NB4 (cell line): ENCODE results near the gene ZNF592.

Experiments used
- DNase-seq: peaks from one replicate; pipeline ENCODE4 v3.0.0; 2010; ENCODE audit warnings: low read depth
- H3K4me3 ChIP-seq: one replicate; pipeline ENCODE4 v1.5.1; 2011; ENCODE audit warnings: mild to moderate bottlenecking, low read depth, low read length, moderate library complexity
- MYC ChIP-seq: IDR thresholded peaks from 2 replicates; pipeline ENCODE4 v1.6.1; 2011; ENCODE audit warnings: low read depth, low read length
- POLR2A ChIP-seq: IDR thresholded peaks from 2 replicates; pipeline ENCODE4 v1.6.1; 2011; ENCODE audit warnings: mild to moderate bottlenecking; ENCODE audit not compliant: insufficient read length; ENCODE audit errors: extremely low read depth
- TF ChIP-seq, protein P1 (sequence below): IDR thresholded peaks from 2 replicates; pipeline ENCODE4 v1.6.1; 2011; ENCODE audit warnings: low read depth, low read length
- TF ChIP-seq, protein P2 (sequence below): IDR thresholded peaks from one replicate; pipeline ENCODE4 v1.5.1; 2012; ENCODE audit warnings: low read depth, low read length

ZNF592 gene, protein sequence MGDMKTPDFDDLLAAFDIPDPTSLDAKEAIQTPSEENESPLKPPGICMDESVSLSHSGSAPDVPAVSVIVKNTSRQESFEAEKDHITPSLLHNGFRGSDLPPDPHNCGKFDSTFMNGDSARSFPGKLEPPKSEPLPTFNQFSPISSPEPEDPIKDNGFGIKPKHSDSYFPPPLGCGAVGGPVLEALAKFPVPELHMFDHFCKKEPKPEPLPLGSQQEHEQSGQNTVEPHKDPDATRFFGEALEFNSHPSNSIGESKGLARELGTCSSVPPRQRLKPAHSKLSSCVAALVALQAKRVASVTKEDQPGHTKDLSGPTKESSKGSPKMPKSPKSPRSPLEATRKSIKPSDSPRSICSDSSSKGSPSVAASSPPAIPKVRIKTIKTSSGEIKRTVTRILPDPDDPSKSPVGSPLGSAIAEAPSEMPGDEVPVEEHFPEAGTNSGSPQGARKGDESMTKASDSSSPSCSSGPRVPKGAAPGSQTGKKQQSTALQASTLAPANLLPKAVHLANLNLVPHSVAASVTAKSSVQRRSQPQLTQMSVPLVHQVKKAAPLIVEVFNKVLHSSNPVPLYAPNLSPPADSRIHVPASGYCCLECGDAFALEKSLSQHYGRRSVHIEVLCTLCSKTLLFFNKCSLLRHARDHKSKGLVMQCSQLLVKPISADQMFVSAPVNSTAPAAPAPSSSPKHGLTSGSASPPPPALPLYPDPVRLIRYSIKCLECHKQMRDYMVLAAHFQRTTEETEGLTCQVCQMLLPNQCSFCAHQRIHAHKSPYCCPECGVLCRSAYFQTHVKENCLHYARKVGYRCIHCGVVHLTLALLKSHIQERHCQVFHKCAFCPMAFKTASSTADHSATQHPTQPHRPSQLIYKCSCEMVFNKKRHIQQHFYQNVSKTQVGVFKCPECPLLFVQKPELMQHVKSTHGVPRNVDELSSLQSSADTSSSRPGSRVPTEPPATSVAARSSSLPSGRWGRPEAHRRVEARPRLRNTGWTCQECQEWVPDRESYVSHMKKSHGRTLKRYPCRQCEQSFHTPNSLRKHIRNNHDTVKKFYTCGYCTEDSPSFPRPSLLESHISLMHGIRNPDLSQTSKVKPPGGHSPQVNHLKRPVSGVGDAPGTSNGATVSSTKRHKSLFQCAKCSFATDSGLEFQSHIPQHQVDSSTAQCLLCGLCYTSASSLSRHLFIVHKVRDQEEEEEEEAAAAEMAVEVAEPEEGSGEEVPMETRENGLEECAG (N-terminal part only)

DNA sequence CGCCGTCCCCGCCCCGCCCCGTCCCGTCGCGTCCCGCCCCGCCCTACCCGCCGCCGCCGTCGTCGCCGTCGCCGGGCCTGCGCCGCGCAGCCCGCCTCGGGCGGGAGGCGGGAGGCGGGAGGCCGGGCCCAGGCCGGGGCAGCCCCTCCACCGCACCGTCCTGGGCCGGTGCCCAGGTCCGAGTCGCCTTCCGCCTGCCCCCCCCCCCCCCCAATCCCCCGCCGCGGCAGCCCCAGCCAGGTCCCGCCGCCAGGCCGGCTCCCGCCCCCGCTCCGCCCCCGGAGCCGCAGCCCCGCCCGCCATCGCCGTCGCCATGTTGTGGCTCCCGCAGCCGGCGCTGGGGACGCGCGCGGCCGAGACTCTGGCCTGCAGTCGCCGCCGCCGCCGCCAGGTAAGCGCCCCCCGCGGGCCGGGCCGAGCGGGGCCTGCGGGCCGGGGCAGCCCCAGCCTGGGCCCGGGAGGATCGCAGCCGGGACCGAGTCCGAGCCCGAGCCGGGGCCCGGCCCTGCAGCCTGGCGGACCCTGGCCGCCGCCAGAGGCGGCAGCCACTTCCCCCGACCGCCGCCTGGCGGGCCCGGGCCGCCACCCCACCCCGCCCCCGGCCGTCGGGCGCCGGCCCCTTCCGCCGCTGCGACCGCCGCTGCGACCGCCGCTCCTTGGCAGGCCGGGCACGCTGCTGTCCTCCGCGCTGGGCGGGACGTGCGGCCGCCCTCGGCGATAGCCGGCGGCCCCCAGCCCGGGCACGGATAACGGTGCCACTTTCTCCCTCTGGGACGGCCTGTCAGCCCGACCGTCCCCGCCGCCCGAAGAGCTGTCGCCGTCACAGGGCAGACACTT is at the start of gene ZNF592:
Gene ZNF592, plus strand, starts transcription at position 319 of the 837 bp plus-strand sequence. CDS start 34,084 bp downstream, outside the sequence.
- peak within 1 kb of the TSS; percentile 99 for H3K4me3 ChIP-seq
- TF ChIP-seq MYC (no peak), POLR2A (peak; percentile 37)
- DNase-seq: peak; percentile 89

DNA sequence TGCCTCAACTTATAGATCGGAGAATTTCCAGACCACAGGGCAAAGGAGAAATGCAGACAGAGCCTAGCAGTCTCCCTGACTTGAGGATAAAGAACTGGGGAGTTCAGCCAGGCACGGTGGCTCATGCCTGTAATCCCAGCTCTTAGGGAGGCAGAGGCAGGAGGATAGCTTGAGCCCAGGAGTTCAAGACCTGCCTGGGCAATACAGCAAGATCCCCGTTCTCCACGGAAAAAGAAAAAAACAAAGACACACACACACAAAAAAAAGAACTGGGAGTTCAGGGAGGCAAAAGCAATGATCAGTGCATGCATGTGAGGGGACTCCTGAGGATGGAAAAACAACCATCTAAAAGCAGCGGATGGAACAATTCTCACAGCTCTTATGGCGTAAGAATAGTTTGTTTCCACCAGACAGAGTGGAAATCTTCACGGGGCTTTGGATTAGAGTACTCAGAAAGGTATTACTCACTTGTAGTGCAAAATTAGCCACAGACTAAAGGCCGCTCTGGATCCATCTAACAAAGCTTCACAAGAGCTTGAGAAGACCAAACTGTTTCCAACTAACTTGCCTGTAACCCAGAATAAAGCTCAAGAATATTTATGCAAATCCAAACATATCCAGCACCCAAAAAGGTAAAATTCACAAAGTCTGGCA is 48.7 kb upstream of the ZNF592 start:
- no peak for DNase-seq
- TF ChIP-seq MYC: no peak
- TF ChIP-seq POLR2A: no peak
- TF ChIP-seq, protein P1, sequence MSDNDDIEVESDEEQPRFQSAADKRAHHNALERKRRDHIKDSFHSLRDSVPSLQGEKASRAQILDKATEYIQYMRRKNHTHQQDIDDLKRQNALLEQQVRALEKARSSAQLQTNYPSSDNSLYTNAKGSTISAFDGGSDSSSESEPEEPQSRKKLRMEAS: no peak
- TF ChIP-seq, protein P2, sequence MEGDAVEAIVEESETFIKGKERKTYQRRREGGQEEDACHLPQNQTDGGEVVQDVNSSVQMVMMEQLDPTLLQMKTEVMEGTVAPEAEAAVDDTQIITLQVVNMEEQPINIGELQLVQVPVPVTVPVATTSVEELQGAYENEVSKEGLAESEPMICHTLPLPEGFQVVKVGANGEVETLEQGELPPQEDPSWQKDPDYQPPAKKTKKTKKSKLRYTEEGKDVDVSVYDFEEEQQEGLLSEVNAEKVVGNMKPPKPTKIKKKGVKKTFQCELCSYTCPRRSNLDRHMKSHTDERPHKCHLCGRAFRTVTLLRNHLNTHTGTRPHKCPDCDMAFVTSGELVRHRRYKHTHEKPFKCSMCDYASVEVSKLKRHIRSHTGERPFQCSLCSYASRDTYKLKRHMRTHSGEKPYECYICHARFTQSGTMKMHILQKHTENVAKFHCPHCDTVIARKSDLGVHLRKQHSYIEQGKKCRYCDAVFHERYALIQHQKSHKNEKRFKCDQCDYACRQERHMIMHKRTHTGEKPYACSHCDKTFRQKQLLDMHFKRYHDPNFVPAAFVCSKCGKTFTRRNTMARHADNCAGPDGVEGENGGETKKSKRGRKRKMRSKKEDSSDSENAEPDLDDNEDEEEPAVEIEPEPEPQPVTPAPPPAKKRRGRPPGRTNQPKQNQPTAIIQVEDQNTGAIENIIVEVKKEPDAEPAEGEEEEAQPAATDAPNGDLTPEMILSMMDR: no peak

DNA sequence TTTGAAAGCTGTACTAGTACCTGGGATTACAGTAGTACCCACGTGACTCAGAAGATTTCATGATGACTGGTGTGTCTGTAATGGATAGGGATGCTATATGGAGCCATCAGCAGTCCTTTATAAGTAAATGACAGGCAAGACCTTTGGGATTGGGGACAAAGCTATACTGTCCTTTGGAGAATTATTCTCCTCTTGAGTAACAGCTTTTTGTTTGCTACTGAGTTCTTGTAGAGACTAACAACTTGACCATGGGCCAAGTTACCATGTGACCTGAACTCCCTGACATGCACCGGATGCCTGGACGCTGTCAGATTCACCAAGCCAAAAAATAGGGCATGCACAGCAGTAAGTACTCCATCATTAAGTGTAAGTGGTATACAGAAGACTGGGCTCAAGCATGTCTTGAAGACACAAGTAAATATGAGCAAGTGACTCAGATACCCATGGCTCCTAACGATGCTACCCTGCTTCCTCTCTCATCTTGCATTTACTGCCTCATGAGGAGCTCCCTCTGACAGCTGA is 45.4 kb upstream of the ZNF592 start:
- no peak for TF ChIP-seq POLR2A
- no peak for TF ChIP-seq MYC
- TF ChIP-seq, protein P2: no peak
- TF ChIP-seq, protein P1: no peak
- DNase-seq: no peak

More for the DNA sequence above, 48.7 kb upstream of the ZNF592 start:
- H3K4me3 ChIP-seq: no peak overlapping the region

DNA sequence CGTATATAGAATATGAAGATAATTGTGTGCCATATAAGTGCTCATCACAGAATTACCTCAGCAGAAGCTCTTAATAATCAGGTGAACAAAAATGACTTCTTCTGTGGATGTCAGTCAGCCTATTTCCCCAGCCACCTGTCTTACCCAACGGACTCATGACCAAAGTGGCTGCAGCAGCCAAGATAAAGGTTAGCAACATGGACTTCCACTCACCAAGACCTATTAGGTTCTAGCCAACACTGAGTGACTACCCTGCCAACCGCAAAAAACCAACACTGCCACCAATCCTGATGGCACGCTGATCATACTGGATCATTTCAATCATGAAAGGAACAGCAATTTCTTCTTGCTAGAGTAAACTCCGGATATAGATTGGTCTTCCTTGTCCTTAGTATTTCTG is 44.6 kb upstream of the ZNF592 start:
- TF ChIP-seq MYC: no peak
- TF ChIP-seq POLR2A: no peak
- TF ChIP-seq, protein P1: no peak
- TF ChIP-seq, protein P2: no peak
- DNase-seq: no peak
- H3K4me3 ChIP-seq: no peak overlapping the region

More for the DNA sequence above, 45.4 kb upstream of the ZNF592 start:
- no peak overlapping the region for H3K4me3 ChIP-seq

DNA sequence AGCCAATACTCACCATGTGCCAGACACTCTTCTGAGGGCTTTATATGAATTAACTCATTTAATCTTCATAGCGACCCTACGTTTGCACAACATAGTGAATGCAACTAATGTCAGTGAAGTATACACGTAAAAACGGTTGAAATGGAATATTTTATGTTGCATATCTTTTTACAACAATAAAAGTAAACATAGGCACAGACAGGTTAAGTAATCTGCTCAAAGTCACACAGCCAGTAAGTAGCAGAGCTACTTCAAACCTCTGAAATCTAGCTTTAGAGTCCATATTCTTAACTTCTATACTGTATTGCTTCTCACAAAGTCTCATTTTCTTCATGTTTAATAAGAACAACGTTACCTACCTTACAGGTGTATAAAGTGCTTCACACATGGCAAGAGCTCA is 34.0 kb upstream of the ZNF592 start:
- TF ChIP-seq POLR2A (no peak), MYC (no peak)
- TF ChIP-seq, protein P1: no peak
- TF ChIP-seq, protein P2: no peak
- peak overlapping the region; percentile 79 for H3K4me3 ChIP-seq
- DNase-seq: no peak
